ENCODE results near the gene PAPSS1. TPM values are rescaled to one million over a fixed set of nuclear protein-coding genes. Genes with fewer than 3 reads are reported as not detected.

Gene PAPSS1
- total RNA-seq, 1 experiment from 2014 or later = 73.1 TPM

DNA sequence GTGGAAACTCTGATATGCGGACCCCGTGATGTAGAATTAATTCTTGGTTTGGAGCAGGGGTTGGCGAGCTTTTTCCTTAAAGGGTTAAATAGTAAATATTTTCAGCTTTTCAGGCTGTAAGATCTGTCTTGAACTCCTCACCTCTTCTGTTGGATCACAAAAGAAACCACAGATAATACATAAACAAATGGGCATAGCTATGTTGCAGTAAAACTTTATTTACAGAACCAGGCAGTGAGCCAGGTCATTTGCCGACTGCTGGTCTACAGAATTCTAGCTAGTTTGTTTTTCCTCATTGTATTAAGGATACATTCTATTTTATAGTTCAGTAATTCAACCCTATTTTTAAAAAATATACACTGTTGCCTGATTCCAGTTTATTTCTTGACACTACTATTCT, 116.6 kb downstream of the PAPSS1 start:
- no peak overlapping the region for H3K9ac ChIP-seq (ENCODE audit: low read length)
- no peak overlapping the region for H3K4me3 ChIP-seq (ENCODE audit: low read length)
- H3K79me2 ChIP-seq (ENCODE audit: low read length) = no peaks in the 10 kb centered on the region
- DNase-seq = no peak
- no peaks in the 10 kb centered on the region for H3K4me1 ChIP-seq (ENCODE audit: low read length)
- no peaks in the 10 kb centered on the region for H3K9me3 ChIP-seq (ENCODE audit: low read length)
- no peaks in the 10 kb centered on the region for H3K9me2 ChIP-seq (replicated peaks; ENCODE audit: insufficient read depth, low read length)
- no peak overlapping the region for H3K4me2 ChIP-seq (ENCODE audit: low read depth, low read length, poor library complexity, severe bottlenecking)
- H4K20me1 ChIP-seq (ENCODE audit: insufficient read depth, low read depth, low read length) = no peaks in the 10 kb centered on the region
- H3K27ac ChIP-seq (ENCODE audit: low read length) = no peak overlapping the region
- H2AFZ ChIP-seq (ENCODE audit: low read length) = no peak overlapping the region
- no peaks in the 10 kb centered on the region for H3K27me3 ChIP-seq (ENCODE audit: low read length)
- H3K36me3 ChIP-seq (ENCODE audit: insufficient read depth, low read length) = no peaks in the 10 kb centered on the region

DNA sequence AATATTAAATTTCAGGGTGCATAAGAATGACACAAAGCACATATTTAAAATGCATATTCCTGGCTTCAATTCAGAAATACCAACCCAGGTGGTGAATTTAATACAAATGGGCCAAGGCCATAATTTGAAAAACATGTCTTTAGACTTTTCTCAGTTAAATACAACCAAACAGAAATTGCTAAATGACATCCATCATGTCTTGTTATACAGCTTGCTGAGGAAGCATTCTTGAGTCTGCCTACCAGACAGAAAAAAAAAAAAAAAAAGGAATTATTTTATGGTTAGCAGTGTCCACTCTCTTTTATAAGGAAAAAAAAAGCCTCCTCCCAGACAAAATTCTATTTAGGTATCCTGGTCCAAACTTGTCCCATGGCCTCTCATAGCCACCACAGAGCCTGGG, 119.1 kb downstream of the PAPSS1 start:
- no peak overlapping the region for H3K27ac ChIP-seq (ENCODE audit: low read length)
- H3K9me2 ChIP-seq (replicated peaks; ENCODE audit: insufficient read depth, low read length) = no peaks in the 10 kb centered on the region
- H3K36me3 ChIP-seq (ENCODE audit: insufficient read depth, low read length) = no peaks in the 10 kb centered on the region
- no peak overlapping the region for H3K4me3 ChIP-seq (ENCODE audit: low read length)
- H3K27me3 ChIP-seq (ENCODE audit: low read length) = no peaks in the 10 kb centered on the region
- no peak overlapping the region for H2AFZ ChIP-seq (ENCODE audit: low read length)
- DNase-seq = no peak
- no peak overlapping the region for H3K9ac ChIP-seq (ENCODE audit: low read length)
- no peaks in the 10 kb centered on the region for H4K20me1 ChIP-seq (ENCODE audit: insufficient read depth, low read depth, low read length)
- no peak overlapping the region for H3K4me2 ChIP-seq (ENCODE audit: low read depth, low read length, poor library complexity, severe bottlenecking)
- no peaks in the 10 kb centered on the region for H3K79me2 ChIP-seq (ENCODE audit: low read length)
- no peaks in the 10 kb centered on the region for H3K4me1 ChIP-seq (ENCODE audit: low read length)
- no peaks in the 10 kb centered on the region for H3K9me3 ChIP-seq (ENCODE audit: low read length)

- H3K4me1 ChIP-seq (ENCODE audit: low read length) = no peaks in the 10 kb centered on the region
- H2AFZ ChIP-seq (ENCODE audit: low read length) = no peak overlapping the region
- no peaks in the 10 kb centered on the region for H3K79me2 ChIP-seq (ENCODE audit: low read length)
Measured at GRCh38 chr4:107600436-107600835, 119.6 kb downstream of the PAPSS1 start.

DNA sequence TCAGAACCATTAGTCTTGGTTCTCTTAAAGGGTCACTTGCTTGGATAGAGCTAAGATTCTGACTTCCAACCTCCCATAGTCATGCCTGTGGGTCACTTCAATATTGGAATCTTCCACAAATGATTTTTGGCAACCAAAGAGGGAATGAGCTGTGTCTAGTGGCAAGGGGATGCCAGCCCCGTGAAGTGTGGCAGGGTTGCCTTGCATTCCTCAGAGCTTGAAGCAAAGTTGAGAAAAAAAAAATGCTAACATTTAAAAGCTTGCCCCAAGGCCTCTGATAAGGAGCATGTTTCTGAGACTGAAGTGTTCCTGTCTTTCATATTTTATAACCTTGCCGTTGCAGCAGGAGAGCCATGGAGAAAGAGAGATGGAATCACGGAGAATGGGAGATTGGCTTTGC, 120.2 kb downstream of the PAPSS1 start:
- DNase-seq = no peak
- Histone ChIP-seq H3K36me3 (ENCODE audit: insufficient read depth, low read length) (no peaks in the 10 kb centered on the region), H3K9ac (ENCODE audit: low read length) (no peak overlapping the region), H2AFZ (ENCODE audit: low read length) (no peak overlapping the region), H3K9me3 (ENCODE audit: low read length) (no peaks in the 10 kb centered on the region), H3K9me2 (replicated peaks; ENCODE audit: insufficient read depth, low read length) (no peaks in the 10 kb centered on the region), H4K20me1 (ENCODE audit: insufficient read depth, low read depth, low read length) (no peaks in the 10 kb centered on the region), H3K27ac (ENCODE audit: low read length) (no peak overlapping the region), H3K4me1 (ENCODE audit: low read length) (no peaks in the 10 kb centered on the region), H3K27me3 (ENCODE audit: low read length) (no peaks in the 10 kb centered on the region), H3K4me2 (ENCODE audit: low read depth, low read length, poor library complexity, severe bottlenecking) (no peak overlapping the region), H3K4me3 (ENCODE audit: low read length) (no peak overlapping the region), H3K79me2 (ENCODE audit: low read length) (no peaks in the 10 kb centered on the region)

More at GRCh38 chr4:107600436-107600835, 119.6 kb downstream of the PAPSS1 start:
- Histone ChIP-seq H4K20me1 (ENCODE audit: insufficient read depth, low read depth, low read length) (no peaks in the 10 kb centered on the region), H3K27me3 (ENCODE audit: low read length) (no peaks in the 10 kb centered on the region), H3K4me2 (ENCODE audit: low read depth, low read length, poor library complexity, severe bottlenecking) (no peak overlapping the region), H3K36me3 (ENCODE audit: insufficient read depth, low read length) (no peaks in the 10 kb centered on the region), H3K9ac (ENCODE audit: low read length) (no peak overlapping the region), H3K4me3 (ENCODE audit: low read length) (no peak overlapping the region), H3K9me3 (ENCODE audit: low read length) (no peaks in the 10 kb centered on the region), H3K27ac (ENCODE audit: low read length) (no peak overlapping the region), H3K9me2 (replicated peaks; ENCODE audit: insufficient read depth, low read length) (no peaks in the 10 kb centered on the region)
- no peak for DNase-seq

- Histone ChIP-seq H3K4me2 (ENCODE audit: low read depth, low read length, poor library complexity, severe bottlenecking) (no peak overlapping the region), H3K9me3 (ENCODE audit: low read length) (peaks cover 4% of the 10 kb centered on the region; the same call in 1 of the 2 replicates), H3K79me2 (ENCODE audit: low read length) (no peaks in the 10 kb centered on the region), H3K27ac (ENCODE audit: low read length) (no peak overlapping the region), H3K4me3 (ENCODE audit: low read length) (no peak overlapping the region), H4K20me1 (ENCODE audit: insufficient read depth, low read depth, low read length) (no peaks in the 10 kb centered on the region), H3K4me1 (ENCODE audit: low read length) (peaks cover 15% of the 10 kb centered on the region), H3K9me2 (replicated peaks; ENCODE audit: insufficient read depth, low read length) (no peaks in the 10 kb centered on the region), H2AFZ (ENCODE audit: low read length) (no peak overlapping the region), H3K9ac (ENCODE audit: low read length) (no peak overlapping the region), H3K27me3 (ENCODE audit: low read length) (no peaks in the 10 kb centered on the region), H3K36me3 (ENCODE audit: insufficient read depth, low read length) (no peaks in the 10 kb centered on the region)
- DNase-seq = no peak
Measured at GRCh38 chr4:107593230-107593629, 126.8 kb downstream of the PAPSS1 start.

DNA sequence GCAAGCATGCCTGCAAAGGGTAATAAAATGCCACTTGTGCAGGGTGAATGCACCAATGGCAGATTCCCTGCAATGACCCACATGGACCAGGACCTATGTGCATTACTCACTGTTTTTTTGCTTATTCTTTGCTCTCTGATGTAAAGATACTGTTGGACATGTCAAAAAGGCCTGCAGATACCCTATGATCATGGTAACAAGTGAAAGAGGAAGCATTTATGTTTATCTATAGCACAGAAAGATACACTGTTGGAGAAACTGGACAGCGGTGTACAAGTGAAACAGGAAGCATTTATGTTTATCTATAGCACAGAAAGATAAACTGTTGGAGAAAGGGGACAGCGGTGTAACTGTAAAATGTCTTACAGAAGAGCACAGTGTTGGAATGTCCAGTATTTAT, 127.5 kb downstream of the PAPSS1 start:
- no peaks in the 10 kb centered on the region for H4K20me1 ChIP-seq (ENCODE audit: insufficient read depth, low read depth, low read length)
- no peaks in the 10 kb centered on the region for H3K9me2 ChIP-seq (replicated peaks; ENCODE audit: insufficient read depth, low read length)
- H3K27ac ChIP-seq (ENCODE audit: low read length) = no peak overlapping the region
- no peak overlapping the region for H3K9ac ChIP-seq (ENCODE audit: low read length)
- H3K4me3 ChIP-seq (ENCODE audit: low read length) = no peak overlapping the region
- peak overlapping the region; percentile 18 for H3K4me2 ChIP-seq (ENCODE audit: low read depth, low read length, poor library complexity, severe bottlenecking)
- H3K79me2 ChIP-seq (ENCODE audit: low read length) = no peaks in the 10 kb centered on the region
- H3K27me3 ChIP-seq (ENCODE audit: low read length) = no peaks in the 10 kb centered on the region
- peak; percentile 45 for DNase-seq
- peaks cover 15% of the 10 kb centered on the region for H3K4me1 ChIP-seq (ENCODE audit: low read length)
- peaks cover 4% of the 10 kb centered on the region; the same call in 1 of the 2 replicates for H3K9me3 ChIP-seq (ENCODE audit: low read length)
- H2AFZ ChIP-seq (ENCODE audit: low read length) = 0 out of 2 replicates have a peak overlapping the region, but pooled peaks have one; percentile 49
- no peaks in the 10 kb centered on the region for H3K36me3 ChIP-seq (ENCODE audit: insufficient read depth, low read length)

DNA sequence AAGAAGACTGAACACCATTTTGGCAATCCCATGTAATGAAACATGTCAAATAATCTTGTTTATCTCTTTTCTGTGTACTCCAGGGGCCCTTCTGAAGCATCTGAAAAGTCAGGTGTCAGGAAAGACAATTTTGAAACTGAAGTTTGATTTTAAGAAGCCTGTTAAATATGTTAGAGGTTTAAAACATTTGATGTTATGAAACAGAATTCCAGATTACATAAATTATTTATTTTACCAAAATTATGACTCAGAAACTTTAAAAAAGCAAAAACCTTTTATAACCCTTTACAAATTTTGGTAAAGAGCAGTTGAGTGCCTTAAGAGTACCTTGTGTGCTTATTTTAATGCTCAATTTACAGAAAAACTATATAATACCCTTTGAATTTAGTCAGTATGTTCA, 130.8 kb downstream of the PAPSS1 start:
- Histone ChIP-seq H3K27me3 (ENCODE audit: low read length) (no peaks in the 10 kb centered on the region), H3K9ac (ENCODE audit: low read length) (no peak overlapping the region), H3K79me2 (ENCODE audit: low read length) (no peaks in the 10 kb centered on the region), H3K9me3 (ENCODE audit: low read length) (peaks cover 4% of the 10 kb centered on the region; the same call in 1 of the 2 replicates), H3K27ac (ENCODE audit: low read length) (no peak overlapping the region), H2AFZ (ENCODE audit: low read length) (no peak overlapping the region), H3K4me1 (ENCODE audit: low read length) (peaks cover 15% of the 10 kb centered on the region), H3K36me3 (ENCODE audit: insufficient read depth, low read length) (no peaks in the 10 kb centered on the region), H4K20me1 (ENCODE audit: insufficient read depth, low read depth, low read length) (no peaks in the 10 kb centered on the region), H3K4me2 (ENCODE audit: low read depth, low read length, poor library complexity, severe bottlenecking) (no peak overlapping the region), H3K9me2 (replicated peaks; ENCODE audit: insufficient read depth, low read length) (no peaks in the 10 kb centered on the region), H3K4me3 (ENCODE audit: low read length) (no peak overlapping the region)
- no peak for DNase-seq

- Histone ChIP-seq H3K4me3 (ENCODE audit: low read length) (no peak overlapping the region), H3K36me3 (ENCODE audit: insufficient read depth, low read length) (no peaks in the 10 kb centered on the region), H3K27me3 (ENCODE audit: low read length) (no peaks in the 10 kb centered on the region), H3K9me3 (ENCODE audit: low read length) (peaks cover 4% of the 10 kb centered on the region; the same call in 1 of the 2 replicates), H3K9me2 (replicated peaks; ENCODE audit: insufficient read depth, low read length) (no peaks in the 10 kb centered on the region), H3K4me2 (ENCODE audit: low read depth, low read length, poor library complexity, severe bottlenecking) (no peak overlapping the region), H2AFZ (ENCODE audit: low read length) (no peak overlapping the region), H3K4me1 (ENCODE audit: low read length) (peaks cover under 1% of the 10 kb centered on the region; the same call in 1 of the 2 replicates), H4K20me1 (ENCODE audit: insufficient read depth, low read depth, low read length) (no peaks in the 10 kb centered on the region), H3K79me2 (ENCODE audit: low read length) (no peaks in the 10 kb centered on the region), H3K9ac (ENCODE audit: low read length) (no peak overlapping the region), H3K27ac (ENCODE audit: low read length) (no peak overlapping the region)
- DNase-seq = no peak
Measured at GRCh38 chr4:107586371-107586770, 133.7 kb downstream of the PAPSS1 start.

- Histone ChIP-seq H3K27ac (ENCODE audit: low read length) (no peak overlapping the region), H2AFZ (ENCODE audit: low read length) (no peak overlapping the region), H3K27me3 (ENCODE audit: low read length) (no peaks in the 10 kb centered on the region), H3K4me3 (ENCODE audit: low read length) (no peak overlapping the region), H3K4me1 (ENCODE audit: low read length) (no peaks in the 10 kb centered on the region), H3K79me2 (ENCODE audit: low read length) (no peaks in the 10 kb centered on the region), H3K9me3 (ENCODE audit: low read length) (no peaks in the 10 kb centered on the region), H3K9me2 (replicated peaks; ENCODE audit: insufficient read depth, low read length) (no peaks in the 10 kb centered on the region), H3K9ac (ENCODE audit: low read length) (no peak overlapping the region), H3K4me2 (ENCODE audit: low read depth, low read length, poor library complexity, severe bottlenecking) (no peak overlapping the region), H4K20me1 (ENCODE audit: insufficient read depth, low read depth, low read length) (no peaks in the 10 kb centered on the region), H3K36me3 (ENCODE audit: insufficient read depth, low read length) (no peaks in the 10 kb centered on the region)
- no peak for DNase-seq
Measured at GRCh38 chr4:107579099-107579498, 140.9 kb downstream of the PAPSS1 start.

Data from Karpas-422 (cell line).